K562 (cell line): ENCODE data around the gene TFDP1.

Experiments
- IFI16 ChIP-seq: fragments of 250-450 bp; sonication (Bioruptor Pico); IDR thresholded peaks from 2 replicates; pipeline ENCODE4 v2.1.2; 2022; ENCODE audit warnings: mild to moderate bottlenecking, inconsistent platforms
- NR2C2 ChIP-seq, 2 experiments: fragments of 200-800 bp in 1 of 2; sonication (Bioruptor generic) in 1 of 2; sonication (generic) in 1 of 2; formaldehyde crosslinking in 1 of 2; IDR thresholded peaks; 2 replicates each; pipeline versions ENCODE4 v1.6.1 to v1.8.0; 2016 to 2022; ENCODE audit warnings: mild to moderate bottlenecking in 1 of 2, missing compliant biosample characterization in 1 of 2, missing genetic modification characterization in 1 of 2, missing genetic modification reagents in 1 of 2
- SIRT6 ChIP-seq: IDR thresholded peaks from one replicate; pipeline ENCODE4 v1.6.1; 2012; ENCODE audit warnings: low read depth, mild to moderate bottlenecking, control low read depth, inconsistent platforms, low read length, moderate library complexity
- SMC3 ChIP-seq: conservative IDR thresholded peaks from 2 replicates; pipeline ENCODE4 v1.6.1; 2011; ENCODE audit warnings: low read depth, low read length, improper control_type of control experiment; ENCODE audit not compliant: insufficient read depth
- TEAD2 ChIP-seq: fragments of 450-650 bp; IDR thresholded peaks from 2 replicates; pipeline ENCODE4 v1.6.1; 2016; ENCODE audit warnings: missing genetic modification characterization, control low read depth, missing compliant biosample characterization
- TF ChIP-seq, protein P1 (sequence below): sonication (generic); formaldehyde crosslinking; IDR thresholded peaks from 2 replicates; pipeline ENCODE4 v1.9.0; 2022; ENCODE audit warnings: mild to moderate bottlenecking, missing genetic modification reagents
- TF ChIP-seq, protein P2 (sequence below): sonication (generic); formaldehyde crosslinking; IDR thresholded peaks from 2 replicates; pipeline ENCODE4 v1.8.1; 2023; ENCODE audit warnings: mild to moderate bottlenecking, missing genetic modification reagents
- TF ChIP-seq, protein P3 (sequence below): fragments of 450-650 bp; formaldehyde crosslinking; IDR thresholded peaks from 2 replicates; pipeline ENCODE4 v1.4.0; 2020; ENCODE audit warnings: mild to moderate bottlenecking, moderate library complexity
- TF ChIP-seq, protein P4 (sequence below), 3 experiments: IDR thresholded peaks in 2 of 3; conservative IDR thresholded peaks in 1 of 3; 2 replicates each; pipeline ENCODE4 v1.5.1; 2011 to 2012; ENCODE audit warnings: low read length in 3 of 3, mild to moderate bottlenecking in 3 of 3, control low read depth in 2 of 3, improper control_type of control experiment in 1 of 3, inconsistent platforms in 1 of 3, low read depth in 1 of 3, mixed read lengths in 1 of 3, moderate library complexity in 1 of 3; ENCODE audit not compliant: insufficient read depth in 2 of 3

- TF ChIP-seq TEAD2 (tag) (no peak), IFI16 (CRISPR knock-in tag) (no peak), SMC3 (no peak), SIRT6 (no peak), NR2C2 (CRISPR knock-in tag; IDR thresholded peaks at IDR 0.05) (no peak), NR2C2 (tag; IDR thresholded peaks at IDR 0.05) (no peak)
- TF ChIP-seq, protein P1, sequence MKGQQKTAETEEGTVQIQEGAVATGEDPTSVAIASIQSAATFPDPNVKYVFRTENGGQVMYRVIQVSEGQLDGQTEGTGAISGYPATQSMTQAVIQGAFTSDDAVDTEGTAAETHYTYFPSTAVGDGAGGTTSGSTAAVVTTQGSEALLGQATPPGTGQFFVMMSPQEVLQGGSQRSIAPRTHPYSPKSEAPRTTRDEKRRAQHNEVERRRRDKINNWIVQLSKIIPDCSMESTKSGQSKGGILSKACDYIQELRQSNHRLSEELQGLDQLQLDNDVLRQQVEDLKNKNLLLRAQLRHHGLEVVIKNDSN (CRISPR knock-in tag) = no peak
- TF ChIP-seq, protein P2, sequence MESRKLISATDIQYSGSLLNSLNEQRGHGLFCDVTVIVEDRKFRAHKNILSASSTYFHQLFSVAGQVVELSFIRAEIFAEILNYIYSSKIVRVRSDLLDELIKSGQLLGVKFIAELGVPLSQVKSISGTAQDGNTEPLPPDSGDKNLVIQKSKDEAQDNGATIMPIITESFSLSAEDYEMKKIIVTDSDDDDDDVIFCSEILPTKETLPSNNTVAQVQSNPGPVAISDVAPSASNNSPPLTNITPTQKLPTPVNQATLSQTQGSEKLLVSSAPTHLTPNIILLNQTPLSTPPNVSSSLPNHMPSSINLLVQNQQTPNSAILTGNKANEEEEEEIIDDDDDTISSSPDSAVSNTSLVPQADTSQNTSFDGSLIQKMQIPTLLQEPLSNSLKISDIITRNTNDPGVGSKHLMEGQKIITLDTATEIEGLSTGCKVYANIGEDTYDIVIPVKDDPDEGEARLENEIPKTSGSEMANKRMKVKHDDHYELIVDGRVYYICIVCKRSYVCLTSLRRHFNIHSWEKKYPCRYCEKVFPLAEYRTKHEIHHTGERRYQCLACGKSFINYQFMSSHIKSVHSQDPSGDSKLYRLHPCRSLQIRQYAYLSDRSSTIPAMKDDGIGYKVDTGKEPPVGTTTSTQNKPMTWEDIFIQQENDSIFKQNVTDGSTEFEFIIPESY = no peak
- TF ChIP-seq, protein P3, sequence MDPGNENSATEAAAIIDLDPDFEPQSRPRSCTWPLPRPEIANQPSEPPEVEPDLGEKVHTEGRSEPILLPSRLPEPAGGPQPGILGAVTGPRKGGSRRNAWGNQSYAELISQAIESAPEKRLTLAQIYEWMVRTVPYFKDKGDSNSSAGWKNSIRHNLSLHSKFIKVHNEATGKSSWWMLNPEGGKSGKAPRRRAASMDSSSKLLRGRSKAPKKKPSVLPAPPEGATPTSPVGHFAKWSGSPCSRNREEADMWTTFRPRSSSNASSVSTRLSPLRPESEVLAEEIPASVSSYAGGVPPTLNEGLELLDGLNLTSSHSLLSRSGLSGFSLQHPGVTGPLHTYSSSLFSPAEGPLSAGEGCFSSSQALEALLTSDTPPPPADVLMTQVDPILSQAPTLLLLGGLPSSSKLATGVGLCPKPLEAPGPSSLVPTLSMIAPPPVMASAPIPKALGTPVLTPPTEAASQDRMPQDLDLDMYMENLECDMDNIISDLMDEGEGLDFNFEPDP (CRISPR knock-in tag) = no peak
- TF ChIP-seq, protein P4, sequence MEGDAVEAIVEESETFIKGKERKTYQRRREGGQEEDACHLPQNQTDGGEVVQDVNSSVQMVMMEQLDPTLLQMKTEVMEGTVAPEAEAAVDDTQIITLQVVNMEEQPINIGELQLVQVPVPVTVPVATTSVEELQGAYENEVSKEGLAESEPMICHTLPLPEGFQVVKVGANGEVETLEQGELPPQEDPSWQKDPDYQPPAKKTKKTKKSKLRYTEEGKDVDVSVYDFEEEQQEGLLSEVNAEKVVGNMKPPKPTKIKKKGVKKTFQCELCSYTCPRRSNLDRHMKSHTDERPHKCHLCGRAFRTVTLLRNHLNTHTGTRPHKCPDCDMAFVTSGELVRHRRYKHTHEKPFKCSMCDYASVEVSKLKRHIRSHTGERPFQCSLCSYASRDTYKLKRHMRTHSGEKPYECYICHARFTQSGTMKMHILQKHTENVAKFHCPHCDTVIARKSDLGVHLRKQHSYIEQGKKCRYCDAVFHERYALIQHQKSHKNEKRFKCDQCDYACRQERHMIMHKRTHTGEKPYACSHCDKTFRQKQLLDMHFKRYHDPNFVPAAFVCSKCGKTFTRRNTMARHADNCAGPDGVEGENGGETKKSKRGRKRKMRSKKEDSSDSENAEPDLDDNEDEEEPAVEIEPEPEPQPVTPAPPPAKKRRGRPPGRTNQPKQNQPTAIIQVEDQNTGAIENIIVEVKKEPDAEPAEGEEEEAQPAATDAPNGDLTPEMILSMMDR (IDR thresholded peaks at IDR 0.05 in 2 of 3, conservative IDR thresholded peaks at IDR 0.05 in 1 of 3; ENCODE audit: insufficient read depth in 2 of 3, low read depth in 1 of 3, low read length in 3 of 3) = no peak
Measured at GRCh38 chr13:113598081-113598410, 13.5 kb downstream of the TFDP1 start.
